Lower lobe of right lung (tissue), 2 donors: ENCODE data around the gene IL1RAPL2. TPM values are rescaled to one million over a fixed set of nuclear protein-coding genes. Genes with fewer than 3 reads are reported as not detected.

Experiments used
- ATAC-seq, 2 donors: fragments of 200-7000 bp; cut with Tn5 transposase; one replicate each; pipeline ENCODE4 v1.9.1; 2020 to 2022; ENCODE audit warnings: mild to moderate bottlenecking in 2 of 2, moderate library complexity in 2 of 2
- DNase-seq: peaks from one replicate; pipeline ENCODE4 v3.0.0-alpha.2; 2020
- H3K27ac ChIP-seq: fragments of 200-600 bp; one replicate; pipeline ENCODE4 v1.8.0; 2022
- H3K27me3 ChIP-seq: fragments of 200-600 bp; one replicate; pipeline ENCODE4 v1.8.0; 2022; ENCODE audit warnings: low read depth
- H3K36me3 ChIP-seq: fragments of 200-600 bp; one replicate; pipeline ENCODE4 v1.8.0; 2022; ENCODE audit warnings: mild to moderate bottlenecking
- H3K4me1 ChIP-seq: fragments of 200-600 bp; one replicate; pipeline ENCODE4 v1.8.0; 2022
- H3K4me3 ChIP-seq: fragments of 200-600 bp; one replicate; pipeline ENCODE4 v1.8.0; 2022; ENCODE audit warnings: mild to moderate bottlenecking
- H3K9me3 ChIP-seq: fragments of 200-600 bp; one replicate; pipeline ENCODE4 v1.8.0; 2022
- CTCF ChIP-seq: fragments of 200-600 bp; IDR thresholded peaks from one replicate; pipeline ENCODE4 v1.8.0; 2022; ENCODE audit warnings: antibody characterized with exemption, mild to moderate bottlenecking
- intact Hi-C: fragments of 100-400 bp; cut with DNase I; formaldehyde crosslinking; loops from one replicate; pipeline ENCODE4 v1.11.0; 2022
- total RNA-seq: library from RNA; stranded (reverse); fragmentation: NEBNext Ultra II Directional; extraction: Animal tissue kit (Norgen Biotek cat#: 25700); gene quantifications from one replicate; pipeline ENCODE4 v1.2.1, GENCODE V29; 2021
- donor health status: DM: no; HTN: yes; CAD: no; lungs with severe emphysema.

The IL1RAPL2 gene
- total RNA-seq, 1 donor from 2014 or later, result not detected

- intact Hi-C loops, result no loop called here
- Histone ChIP-seq H3K27me3 (no peaks in the 10 kb centered on the region), H3K36me3 (no peaks in the 10 kb centered on the region), H3K27ac (no peak overlapping the region), H3K9me3 (no peaks in the 10 kb centered on the region), H3K4me3 (no peak overlapping the region), H3K4me1 (no peaks in the 10 kb centered on the region)
- no peak for ATAC-seq
- no peak for TF ChIP-seq CTCF
- DNase-seq, result no peak
These were observed 897.5 kb downstream of the IL1RAPL2 start for GRCh38 chrX:105463473-105463872.

GRCh38 chrX:105464618-105465017 lies 898.6 kb downstream of the IL1RAPL2 start:
- TF ChIP-seq CTCF, result no peak
- DNase-seq (no peak), ATAC-seq (no peak)
- no peaks in the 10 kb centered on the region for H3K36me3 ChIP-seq
- no peak overlapping the region for H3K27ac ChIP-seq
- intact Hi-C loops, result no loop called here
- no peak overlapping the region for H3K4me3 ChIP-seq
- no peaks in the 10 kb centered on the region for H3K4me1 ChIP-seq
- H3K9me3 ChIP-seq, result no peaks in the 10 kb centered on the region
- H3K27me3 ChIP-seq, result no peaks in the 10 kb centered on the region

GRCh38 chrX:105468741-105469140 lies 902.7 kb downstream of the IL1RAPL2 start:
- H3K27me3 ChIP-seq, result no peaks in the 10 kb centered on the region
- H3K4me3 ChIP-seq, result no peak overlapping the region
- intact Hi-C loops, result no loop called here
- no peak for ATAC-seq
- H3K36me3 ChIP-seq, result no peaks in the 10 kb centered on the region
- no peaks in the 10 kb centered on the region for H3K4me1 ChIP-seq
- H3K9me3 ChIP-seq, result no peaks in the 10 kb centered on the region
- H3K27ac ChIP-seq, result no peak overlapping the region
- no peak for DNase-seq
- TF ChIP-seq CTCF, result no peak

GRCh38 chrX:105471597-105471996 lies 905.6 kb downstream of the IL1RAPL2 start:
- no peak for ATAC-seq
- no peak for DNase-seq
- intact Hi-C loops, result no loop called here
- no peak for TF ChIP-seq CTCF
- Histone ChIP-seq H3K4me3 (no peak overlapping the region), H3K27ac (no peak overlapping the region), H3K27me3 (no peaks in the 10 kb centered on the region), H3K36me3 (no peaks in the 10 kb centered on the region), H3K9me3 (no peaks in the 10 kb centered on the region), H3K4me1 (no peaks in the 10 kb centered on the region)

GRCh38 chrX:105475801-105476200 lies 909.8 kb downstream of the IL1RAPL2 start:
- no peaks in the 10 kb centered on the region for H3K27me3 ChIP-seq
- no peak for TF ChIP-seq CTCF
- no peak for ATAC-seq
- no peaks in the 10 kb centered on the region for H3K36me3 ChIP-seq
- intact Hi-C loops, result no loop called here
- no peak overlapping the region for H3K27ac ChIP-seq
- DNase-seq, result no peak
- H3K4me3 ChIP-seq, result no peak overlapping the region
- H3K9me3 ChIP-seq, result no peaks in the 10 kb centered on the region
- H3K4me1 ChIP-seq, result no peaks in the 10 kb centered on the region

GRCh38 chrX:105477351-105477750 lies 911.4 kb downstream of the IL1RAPL2 start:
- no peak overlapping the region for H3K27ac ChIP-seq
- no peak for TF ChIP-seq CTCF
- H3K36me3 ChIP-seq, result no peaks in the 10 kb centered on the region
- H3K4me3 ChIP-seq, result no peak overlapping the region
- H3K27me3 ChIP-seq, result no peaks in the 10 kb centered on the region
- H3K4me1 ChIP-seq, result no peaks in the 10 kb centered on the region
- DNase-seq (no peak), ATAC-seq (no peak)
- intact Hi-C loops, result no loop called here
- no peaks in the 10 kb centered on the region for H3K9me3 ChIP-seq
